HG03558 (cell line): ENCODE measurements around the gene SSU72.
"Not testable (repeated sequence)": the region's sequence is repeated elsewhere in the genome, so short reads cannot be mapped to it uniquely, and the experiment has no call there.

ENCODE experiments used
- ATAC-seq: cut with Tn5 transposase; IDR thresholded peaks from one replicate; pipeline ENCODE4 v1.9.1; 2021; ENCODE audit warnings: moderate number of reproducible peaks; ENCODE audit not compliant: unreplicated experiment; ENCODE audit errors: extremely low read depth

Gene SSU72

DNA sequence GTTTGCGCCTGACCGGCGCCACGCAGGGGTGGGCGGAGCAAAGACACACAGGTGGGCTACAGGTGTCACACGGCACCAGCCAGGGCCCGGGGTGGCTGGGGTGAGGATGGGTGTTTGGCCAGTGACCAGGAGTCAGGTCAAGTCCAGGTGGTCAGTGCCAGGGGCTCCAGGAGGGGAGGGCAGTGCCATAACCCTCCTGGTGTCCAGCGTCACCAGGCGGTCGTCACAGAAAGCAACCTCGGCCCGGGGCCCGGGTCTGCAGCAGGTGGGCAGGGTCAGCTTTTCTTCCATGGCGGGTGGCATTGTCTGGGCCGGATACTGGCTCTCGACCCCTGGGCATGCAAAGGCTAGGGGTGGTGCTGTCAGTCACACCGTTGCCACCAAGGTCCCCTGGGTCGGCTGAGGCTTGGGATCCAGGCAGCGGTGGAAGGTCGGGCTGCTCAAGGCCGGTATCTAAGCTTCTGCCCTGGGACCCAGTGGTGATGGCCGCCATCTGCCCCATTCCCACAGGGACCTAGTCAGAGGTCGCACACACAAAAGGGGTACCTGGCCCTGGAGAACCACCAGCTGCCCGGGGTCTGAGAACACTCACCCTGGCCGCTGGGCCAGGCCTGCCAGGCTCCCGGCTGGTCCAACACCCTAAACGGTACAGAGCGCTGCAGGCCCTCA is 23.5 kb upstream of the SSU72 start:
- no peak for ATAC-seq

DNA sequence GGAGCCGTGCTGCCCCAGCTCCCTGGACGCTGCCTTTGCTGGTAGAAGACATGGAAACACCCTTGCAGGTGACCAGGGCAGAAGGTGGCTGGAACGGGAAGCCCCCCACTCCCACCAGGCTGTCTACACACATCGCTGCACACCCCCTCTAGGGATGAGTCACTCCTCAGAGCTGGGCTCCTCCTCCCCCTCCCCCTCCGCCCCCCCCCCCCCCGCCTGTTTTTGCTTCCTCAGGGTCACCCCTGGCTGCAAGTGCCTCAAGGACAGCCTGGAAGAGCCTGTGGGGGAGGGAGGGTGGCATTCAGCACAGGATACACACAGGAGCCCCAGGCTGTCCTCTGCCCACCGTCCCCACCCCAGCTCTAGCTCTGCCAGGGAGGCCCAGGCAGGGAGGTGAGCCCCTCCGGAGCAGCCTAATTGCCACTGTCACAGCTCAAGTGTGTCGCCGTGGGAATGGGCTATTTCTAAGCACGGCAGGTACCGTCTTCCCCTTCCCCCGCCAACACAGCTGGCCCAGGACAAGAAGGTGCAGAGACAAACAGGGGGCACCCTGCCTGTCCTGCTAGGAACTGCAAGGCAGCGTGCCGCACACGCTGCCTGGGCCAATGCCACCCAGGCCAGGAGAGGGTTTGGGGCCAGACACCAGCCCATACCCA is 22.7 kb upstream of the SSU72 start:
- ATAC-seq, result no peak

DNA sequence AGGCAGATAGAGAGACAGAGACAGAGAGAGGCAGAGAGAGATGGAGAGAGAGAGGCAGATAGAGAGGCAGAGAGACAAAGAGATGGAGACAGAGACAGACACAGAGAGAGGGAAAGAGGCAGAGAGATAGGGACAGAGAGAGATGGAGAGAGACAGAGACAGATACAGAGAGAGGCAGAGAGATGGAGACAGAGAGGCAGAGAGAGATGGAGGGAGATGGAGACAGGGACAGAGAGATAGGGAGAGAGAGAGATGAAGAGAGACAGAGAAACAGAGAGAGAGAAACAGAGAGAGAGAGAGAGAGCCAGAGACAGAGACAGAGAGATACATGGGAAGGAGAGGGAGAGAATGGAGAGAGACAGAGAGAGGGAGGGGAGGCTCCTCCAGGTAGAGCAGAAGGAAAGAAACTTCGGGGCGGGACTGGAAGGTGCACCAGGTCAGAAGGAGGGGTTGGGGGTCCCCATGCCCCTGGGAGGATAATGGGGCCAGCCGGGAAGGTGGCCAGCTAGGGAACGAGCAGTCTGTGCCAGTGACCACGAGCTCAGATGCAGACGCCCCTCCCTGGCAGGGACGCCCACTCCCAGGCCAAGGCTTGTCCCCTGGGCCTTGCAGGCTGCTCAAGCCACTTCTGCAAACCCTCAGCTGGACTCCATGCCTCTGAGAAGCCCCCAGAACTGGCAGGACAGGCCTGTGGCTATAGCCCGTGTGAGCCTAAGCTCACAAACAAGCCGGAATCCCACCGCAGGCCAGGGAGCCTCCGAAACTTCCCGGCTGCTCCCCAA is 22.0 kb upstream of the SSU72 start:
- ATAC-seq, result no peak

DNA sequence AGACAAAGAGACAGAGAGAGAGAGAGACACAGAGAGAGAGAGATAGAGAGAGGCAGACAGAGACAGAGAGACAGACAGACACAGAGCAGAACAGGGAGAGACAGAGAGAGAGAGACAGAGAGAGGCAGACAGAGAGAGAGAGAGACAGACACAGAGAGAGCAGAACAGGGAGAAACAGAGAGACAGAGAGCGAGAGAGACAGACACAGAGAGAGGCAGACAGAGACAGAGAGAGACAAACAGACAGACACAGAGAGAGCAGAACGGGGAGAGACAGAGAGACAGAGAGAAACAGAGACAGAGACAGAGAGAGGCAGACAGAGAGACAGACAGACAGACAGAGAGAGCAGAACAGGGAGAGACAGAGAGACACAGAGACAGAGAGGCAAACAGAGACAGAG is 20.7 kb upstream of the SSU72 start:
- ATAC-seq, result not testable (repeated sequence)

DNA sequence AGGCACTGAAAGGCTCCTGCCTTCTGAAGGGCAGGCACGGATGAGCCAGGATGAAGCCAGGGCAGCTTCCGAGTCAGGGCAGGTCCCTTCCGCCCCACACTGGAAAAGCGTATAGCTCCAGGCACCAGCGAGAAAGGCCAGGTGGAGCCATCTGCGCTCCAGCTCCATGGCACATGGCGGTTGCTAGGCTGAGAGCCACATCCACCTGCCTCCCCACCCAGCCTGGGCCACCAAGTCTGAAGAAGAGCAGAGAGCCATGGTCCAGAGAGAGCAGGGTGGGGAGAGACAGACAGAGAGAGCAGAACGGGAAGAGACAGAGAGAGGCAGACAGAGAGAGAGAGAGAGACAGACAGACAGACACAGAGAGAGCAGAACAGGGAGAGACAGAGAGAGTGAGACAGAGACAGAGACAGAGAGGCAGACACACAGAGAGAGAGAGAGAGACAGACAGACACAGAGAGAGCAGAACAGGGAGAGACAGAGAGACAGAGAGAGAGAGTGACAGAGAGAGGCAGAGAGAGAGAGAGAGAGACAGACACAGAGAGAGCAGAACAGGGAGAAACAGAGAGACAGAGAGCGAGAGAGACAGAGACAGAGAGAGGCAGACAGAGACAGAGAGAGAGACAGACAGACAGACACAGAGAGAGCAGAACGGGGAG is 20.1 kb upstream of the SSU72 start:
- ATAC-seq, result no peak

DNA sequence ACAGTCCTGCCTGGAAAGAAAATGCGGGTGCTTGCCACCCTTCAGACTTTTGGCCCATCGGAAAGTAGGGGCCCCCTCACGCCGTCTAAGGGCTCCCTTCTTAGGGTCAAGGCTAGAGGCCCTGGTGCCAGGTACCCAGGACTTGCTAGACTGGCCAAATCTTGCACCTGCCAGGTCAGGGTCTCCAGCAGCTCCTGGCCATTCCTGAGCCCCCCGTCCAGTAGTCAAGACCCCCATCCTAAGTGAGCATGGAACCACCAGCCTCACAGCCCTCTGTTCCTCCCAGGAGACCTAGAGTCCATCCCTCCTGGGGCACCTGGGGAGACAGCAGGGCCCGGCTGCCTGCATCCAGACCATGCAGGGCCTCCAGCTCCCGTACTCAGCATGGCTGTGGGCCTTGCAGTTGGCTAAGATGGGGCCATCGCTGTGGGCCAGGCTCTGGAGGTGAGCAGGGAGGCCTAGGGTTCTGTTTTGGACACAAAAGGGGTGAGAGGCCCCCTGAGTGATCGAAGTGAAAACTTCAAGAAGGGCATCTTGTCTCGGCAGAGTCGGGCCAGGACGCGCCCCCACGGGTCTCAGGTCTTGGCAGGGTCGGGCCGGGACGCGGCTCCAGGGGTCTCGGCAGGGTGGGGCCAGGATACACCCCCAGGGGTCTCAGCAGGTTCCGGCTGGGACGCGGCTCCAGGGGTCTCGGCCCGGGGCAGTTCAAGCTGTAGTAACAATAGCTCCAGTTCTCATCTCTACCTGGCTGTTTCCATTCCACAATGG is 19.4 kb upstream of the SSU72 start:
- ATAC-seq, result no peak

DNA sequence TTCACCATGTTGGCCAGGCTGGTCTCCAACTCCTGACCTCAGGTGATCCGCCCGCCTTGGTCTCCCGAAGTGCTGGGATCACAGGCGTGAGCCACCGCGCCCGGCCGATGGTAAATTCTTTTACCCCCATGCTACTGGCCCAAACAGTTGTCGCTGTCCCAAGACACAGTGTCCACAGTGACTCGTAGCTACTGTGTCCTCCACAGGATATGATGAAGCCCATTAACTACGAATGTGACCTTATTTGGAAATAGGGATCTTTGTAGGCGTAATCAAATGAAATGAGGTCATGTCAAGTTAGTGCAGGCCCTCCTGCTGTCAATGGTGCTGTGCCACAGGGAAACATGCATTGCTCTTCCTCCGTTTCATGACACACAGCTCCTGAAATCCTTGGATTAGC is 16.8 kb upstream of the SSU72 start:
- ATAC-seq, result no peak

DNA sequence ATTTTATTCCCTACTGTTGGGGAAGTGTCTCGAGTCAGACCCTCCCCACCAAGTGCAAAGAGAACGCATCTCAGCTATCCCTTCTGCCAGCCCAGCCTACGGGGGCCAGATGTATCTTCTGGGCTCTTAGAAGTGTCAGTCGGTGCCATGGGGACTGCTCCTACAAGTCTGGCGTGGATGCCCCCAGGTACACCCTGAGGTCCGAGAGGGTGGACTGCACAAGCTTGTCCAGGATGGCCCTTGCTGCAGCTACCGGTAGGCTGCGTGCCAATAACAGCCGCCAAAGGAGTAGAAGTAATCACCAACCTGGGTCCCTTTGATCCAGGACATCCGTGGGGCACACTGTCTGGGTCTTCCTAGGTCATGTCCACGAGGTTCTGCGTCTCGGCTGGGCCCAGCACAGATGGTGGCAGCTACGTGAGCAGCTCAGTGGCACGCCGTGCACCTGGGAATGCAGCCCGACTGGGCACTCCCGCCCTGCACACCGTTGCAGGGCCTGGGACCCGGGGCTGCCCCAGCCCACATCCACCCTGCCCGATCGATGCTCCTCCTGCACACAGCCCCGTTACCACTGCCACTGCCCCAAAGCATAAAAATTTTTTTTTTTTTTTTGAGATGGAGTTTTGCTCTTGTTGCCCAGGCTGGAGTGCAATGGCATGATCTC is 8.8 kb upstream of the SSU72 start:
- no peak for ATAC-seq

DNA sequence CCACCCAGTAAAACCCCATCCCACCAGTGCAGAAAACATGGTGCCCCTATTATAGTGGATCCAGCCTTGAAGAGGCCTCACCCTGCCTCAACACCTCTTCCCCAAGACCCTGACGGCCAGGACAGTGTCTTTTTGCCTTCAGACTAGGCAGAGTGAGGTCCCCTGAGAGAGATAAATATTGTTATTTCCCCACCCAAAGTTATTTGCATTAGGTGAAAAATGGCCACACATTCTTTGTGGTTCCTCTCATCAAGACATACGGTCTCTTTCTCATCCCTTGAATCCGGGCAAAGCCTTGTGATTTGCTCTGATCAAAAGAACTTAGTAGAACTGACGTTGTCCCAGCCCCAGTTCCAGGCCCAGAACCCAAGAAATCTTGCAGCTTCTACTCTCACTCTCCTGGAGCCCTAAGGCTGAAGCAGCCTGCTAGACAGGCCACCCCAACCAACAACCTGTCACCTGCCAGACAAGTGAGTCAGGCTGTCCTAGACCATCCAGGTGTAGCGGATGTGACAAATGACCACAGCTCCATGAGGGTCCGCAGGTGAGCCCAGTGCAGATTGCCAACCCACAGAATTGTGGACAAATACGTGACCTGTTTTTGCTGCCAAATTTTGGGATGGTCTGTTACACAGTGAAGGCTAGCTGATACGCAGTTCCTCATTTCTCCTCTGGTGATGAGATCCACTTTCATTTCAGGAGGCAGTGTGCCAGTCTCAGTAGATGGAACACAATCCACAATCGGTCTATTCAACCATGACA is 8.1 kb upstream of the SSU72 start:
- no peak for ATAC-seq

DNA sequence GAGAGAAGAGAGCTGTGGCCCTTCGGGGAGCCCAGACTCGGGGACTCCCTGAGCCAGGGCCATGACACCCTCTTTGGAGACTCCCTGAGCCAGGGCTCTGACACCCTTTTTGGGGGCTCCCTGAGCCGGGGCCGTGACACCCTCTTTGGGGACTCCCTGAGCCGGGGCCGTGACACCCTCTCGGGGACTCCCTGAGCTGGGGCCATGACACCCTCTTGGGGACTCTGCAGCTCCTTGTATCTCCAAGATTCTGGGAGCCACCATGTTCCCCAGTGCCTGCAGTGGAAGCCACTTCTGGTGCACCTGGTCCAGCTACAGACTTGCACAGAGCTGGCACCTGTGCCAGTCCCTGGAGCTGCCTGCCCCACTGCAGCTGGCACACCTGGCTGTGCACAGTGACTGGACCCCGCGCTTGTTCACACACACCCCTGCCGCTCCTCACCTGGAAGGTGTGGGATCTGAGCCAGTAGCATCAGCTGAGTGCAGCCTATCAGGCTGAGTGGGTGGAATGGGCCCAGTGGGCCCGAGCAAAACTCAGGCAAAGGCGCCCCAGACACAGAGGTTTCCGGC is 3.8 kb upstream of the SSU72 start:
- no peak for ATAC-seq

DNA sequence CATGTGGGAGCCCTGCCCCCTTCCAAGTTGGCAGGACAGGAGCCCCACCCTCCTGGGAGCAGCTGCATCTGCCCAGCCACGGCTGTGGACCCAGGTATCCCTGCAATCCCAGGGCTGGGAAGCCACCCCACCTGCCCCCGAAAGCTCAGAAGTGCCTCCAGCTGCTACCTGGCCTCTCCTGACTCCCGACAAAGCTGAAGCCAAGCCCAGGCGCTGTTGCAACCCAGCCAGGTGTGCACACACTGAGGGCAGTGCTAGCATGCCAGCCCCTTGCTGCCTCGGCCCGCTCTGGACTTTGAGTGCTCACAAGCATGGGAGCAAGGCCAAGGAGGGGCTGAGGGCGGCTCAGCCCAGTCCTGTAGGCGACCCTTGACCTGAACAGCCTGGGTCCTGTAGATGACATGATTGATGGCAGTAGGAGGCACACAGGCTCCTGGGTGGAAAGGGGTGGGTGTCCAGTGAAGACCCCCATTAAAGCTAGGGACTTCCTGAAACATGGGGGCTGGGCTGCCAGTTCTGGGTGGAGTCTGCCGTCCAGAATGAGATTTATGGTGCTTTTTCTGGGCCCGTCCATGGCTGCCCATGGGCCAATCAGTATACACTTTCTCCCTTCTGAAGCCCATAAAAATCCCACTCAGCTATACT is 2.8 kb upstream of the SSU72 start:
- ATAC-seq, result no peak

DNA sequence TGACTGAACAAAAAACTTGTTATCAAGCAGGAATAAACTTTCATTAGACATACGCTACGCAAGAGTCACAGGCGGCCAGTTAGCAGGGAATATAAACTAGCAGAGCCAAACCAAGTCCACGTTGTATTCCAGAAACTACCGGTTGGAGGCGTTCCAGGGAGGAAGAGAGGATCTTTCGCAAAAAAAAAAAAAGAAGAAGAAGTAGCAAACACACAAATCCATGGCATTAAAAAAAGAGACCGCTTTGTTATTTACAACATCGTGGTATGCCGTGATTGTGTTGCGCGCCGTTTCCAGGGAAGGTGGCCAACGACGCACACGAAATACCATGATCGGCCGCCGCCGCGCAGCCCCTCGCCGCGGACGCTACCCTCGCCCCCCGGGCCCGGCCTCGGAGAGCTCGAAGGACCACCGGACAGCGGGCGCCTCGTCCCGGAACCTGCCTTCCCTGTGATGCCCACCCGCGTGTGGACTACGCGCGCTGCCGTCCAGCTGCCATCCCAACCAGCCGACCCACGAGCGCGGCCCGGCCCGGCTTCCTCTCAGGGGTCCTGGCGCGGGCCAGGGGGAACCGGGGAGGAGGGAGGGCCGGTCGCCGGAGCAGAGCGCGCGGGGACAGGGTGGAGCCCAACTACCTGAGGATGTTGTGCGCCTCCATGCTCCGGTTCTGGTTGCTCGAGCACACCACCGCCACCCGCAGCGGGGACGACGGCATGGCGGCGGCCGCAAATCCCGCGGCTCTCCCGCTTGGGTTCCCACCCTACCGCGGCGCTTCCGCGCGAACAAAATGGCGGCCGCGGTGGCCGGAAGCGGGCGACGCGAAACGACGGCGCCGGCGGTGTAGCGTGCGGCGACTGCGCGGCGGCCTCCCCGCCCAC is 581 bp downstream of the SSU72 start:
- ATAC-seq, result peak; percentile 49

DNA sequence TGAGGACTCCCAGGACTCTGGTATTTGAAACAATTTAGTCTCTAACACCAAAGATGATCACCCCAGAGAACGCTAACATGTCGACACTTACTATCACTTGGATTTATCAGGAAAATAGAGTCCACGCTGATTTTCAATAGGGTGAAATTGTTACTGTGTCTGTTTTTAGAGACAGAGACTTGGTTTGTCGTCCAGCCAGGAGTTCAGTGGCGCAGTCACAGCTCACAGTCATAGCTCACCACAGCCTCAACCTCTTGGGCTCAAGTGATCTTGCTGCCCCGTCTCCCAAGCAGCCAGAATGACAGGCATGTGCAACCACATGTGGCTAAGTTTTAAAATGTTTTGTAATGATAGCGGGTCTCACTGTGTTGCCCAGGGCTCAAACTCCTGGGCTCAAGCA is 5.3 kb downstream of the SSU72 start:
- ATAC-seq, result no peak

DNA sequence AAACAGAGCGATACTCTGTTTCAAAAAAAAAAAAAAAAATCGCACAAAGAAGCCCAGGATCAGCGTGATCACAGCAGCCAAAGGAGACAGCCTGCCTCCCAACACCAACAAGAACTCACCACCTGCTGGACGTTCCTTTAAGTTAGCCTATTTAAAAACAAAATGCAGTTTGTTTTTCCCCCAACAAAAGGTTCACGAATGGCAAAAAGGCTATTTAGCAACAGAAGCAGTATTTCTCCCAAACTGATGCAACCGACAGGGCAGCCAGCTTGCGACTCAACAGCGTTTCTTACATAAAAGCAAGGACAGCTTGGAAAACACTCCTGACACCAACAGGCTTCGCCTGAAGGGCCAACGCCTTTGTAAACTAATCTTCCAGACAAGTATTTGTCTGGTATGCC is 6.8 kb downstream of the SSU72 start:
- ATAC-seq, result no peak

DNA sequence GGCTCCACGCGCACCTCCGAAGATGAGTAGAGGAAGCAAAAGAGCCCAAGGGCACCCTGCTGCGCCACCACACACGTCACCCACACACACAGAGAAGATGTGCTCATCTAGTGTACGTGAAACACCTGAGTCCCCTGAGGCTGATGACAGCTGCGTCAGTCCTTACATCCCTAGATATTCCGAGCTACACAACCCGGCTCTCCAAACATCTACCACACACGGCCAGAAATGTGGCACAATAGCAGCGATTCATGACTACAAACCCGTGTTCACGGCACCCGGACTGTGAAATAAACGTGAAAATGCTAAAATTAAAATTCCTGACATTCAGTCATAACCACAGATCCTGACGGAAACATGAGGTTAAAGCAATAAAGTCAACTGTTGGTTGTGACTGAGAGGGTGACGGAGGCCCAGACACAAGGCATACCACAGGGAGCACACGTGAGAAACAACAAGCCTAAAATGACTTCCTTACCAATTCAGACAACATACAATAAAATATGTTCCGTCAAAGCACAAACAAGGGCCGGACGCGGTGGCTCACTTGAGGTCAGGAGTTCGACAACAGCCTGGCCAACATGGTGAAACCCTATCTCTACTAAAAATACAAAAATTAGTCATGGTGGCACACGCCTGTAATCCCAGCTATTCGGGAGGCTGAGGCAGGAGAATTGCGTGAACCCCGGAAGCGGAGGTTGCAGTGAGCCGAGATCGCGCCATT is 7.3 kb downstream of the SSU72 start:
- no peak for ATAC-seq

DNA sequence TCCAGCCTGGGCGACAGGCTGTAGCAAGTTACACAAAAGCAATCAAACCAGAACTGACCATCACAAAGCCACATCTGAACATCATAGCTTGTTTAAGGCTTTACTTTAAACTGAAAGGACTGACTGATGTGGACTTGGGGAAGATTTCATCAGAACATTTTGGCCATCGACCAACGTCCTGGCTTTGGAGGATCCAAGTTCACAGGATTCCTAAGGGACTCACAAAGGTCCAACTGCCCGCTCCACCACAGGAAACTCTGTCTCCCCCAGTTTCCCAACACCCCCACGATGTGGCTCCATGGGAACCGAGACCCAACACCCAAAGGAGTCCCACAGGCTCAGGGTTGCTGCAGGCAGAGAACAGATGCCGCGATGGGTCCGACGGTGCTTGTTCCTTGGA is 9.3 kb downstream of the SSU72 start:
- no peak for ATAC-seq

DNA sequence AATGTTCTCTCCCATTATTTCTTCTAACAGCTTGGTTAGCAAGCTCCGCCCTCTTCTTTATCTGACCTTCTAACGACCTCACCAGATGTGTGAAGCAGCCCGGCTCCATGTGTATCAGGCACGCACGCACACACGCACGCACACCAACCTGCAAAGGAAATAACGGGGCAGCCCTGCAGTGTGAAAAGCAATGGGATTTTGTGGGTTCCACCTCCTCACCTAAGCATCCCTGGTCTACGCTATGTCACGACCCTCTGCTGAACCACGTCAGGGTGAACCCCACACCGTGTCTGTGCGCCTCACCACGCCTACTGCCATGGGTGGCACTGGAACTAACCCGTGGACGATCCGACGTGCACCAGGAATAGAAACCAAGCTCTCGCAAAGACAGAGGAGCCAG is 10.4 kb downstream of the SSU72 start:
- no peak for ATAC-seq
